ENCODE data around the gene CADM4.
"Not testable (repeated sequence)": the region's sequence is repeated elsewhere in the genome, so short reads cannot be mapped to it uniquely, and the experiment has no call there.

CADM4 gene

DNA sequence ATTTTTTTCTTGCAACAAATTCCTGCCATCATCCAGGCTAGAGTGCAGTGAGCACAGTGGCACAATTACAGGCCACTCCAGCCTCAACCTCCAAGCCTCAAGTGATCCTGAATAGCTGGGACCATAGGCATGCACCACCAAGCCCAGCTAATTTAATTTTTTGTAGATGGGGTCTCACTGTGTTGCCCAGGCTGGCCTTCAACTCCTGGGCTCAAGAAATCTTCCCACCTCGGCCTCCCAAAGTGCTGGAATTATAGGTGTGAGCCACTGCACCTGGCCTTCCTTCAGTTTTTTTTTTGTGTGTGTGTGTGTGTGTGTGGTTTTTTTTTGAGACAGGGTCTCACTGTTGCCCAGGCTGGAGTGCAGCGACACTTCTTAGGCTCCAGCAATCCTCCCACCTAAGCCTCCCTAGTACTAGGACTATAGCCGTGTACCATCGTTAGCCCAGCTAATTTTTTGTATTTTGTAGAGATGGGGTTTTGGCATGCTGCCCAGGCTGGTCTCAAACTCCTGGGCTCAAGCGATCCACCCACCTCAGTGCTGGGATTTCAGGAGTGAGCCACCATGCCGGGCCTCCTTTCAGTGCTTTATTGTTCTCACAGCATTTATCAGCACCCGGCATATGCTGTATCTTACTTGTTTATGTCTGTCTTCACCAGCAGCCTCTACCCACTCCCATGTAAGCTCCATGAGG, 33.6 kb downstream of the CADM4 start:
- DNase-seq = no peak

DNA sequence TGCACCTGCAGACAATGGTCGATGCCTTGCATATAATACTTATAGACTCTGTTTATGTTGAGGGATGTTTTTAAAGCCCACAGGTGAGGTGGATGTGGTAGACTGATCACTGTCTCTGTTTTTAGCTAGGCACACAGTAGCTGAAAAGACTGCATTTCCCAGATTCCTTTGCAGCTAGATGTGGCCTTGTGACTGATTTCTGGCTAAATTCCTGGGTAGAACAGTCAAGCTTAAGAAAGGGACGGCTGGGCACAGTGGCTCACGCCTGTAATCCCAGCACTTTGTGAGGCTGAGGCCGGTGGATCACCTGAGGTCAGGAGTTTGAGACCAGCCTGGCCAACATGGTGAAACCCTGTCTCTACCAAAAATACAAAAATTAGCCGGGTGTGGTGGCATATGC, 39.3 kb downstream of the CADM4 start:
- DNase-seq = not testable (repeated sequence)

DNA sequence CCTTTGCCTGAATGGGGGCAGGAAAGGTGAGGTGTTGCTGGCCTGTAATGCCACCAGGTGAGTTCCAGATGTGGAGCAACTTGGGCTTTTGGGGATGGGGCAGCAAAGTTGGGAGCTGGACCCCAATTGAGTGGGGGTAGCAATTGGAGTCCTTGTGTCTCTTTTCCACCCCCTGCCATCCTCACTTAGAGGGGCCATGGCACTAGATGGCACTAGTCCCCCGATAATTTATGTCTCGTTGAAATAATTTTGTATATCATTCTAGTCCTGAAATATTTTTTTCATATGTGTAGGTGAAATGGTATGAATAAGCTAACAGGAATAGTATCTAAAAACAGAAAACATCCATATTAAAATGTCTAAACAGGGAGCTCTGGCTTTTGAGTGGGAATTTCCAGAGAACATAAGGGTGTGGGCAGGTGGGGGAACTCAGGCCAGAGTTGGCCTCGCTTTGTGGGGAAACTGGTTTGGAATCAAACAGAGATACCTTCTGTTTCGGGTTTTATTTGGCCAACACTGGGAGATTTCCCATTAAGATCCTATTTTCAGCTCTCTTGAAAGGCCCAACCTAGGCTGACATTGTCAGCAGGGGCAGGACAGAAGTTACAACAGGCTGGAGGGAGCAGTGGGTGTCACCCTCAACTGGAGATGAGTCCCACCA, 39.9 kb downstream of the CADM4 start:
- no peak for DNase-seq

DNA sequence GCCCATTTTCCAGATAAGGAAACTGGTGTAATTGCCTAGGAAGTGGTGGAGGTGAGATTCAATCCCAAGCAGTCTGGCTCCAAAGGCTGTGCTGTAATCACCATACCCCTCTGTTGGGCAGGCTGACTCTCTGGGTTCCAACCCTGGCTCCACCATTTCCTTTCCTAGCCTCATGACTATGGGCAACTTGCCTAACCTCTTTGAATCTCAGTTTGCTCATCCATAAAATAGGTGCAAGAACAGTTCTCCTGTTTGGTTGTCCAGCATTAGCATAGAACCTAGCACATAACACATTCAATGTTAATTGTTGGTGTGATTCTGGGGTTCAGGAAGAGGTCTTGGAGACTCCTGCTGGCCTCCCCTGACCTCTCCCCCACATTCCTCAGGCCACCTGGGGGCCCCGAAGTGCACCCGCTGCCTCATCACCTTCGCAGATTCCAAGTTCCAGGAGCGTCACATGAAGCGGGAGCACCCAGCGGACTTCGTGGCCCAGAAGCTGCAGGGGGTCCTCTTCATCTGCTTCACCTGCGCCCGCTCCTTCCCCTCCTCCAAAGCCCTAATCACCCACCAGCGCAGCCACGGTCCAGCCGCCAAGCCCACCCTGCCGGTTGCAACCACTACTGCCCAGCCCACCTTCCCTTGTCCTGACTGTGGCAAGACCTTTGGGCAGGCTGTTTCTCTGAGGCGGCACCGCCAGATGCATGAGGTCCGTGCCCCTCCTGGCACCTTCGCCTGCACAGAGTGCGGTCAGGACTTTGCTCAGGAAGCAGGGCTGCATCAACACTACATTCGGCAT, 41.0 kb downstream of the CADM4 start:
- no peak for DNase-seq

DNA sequence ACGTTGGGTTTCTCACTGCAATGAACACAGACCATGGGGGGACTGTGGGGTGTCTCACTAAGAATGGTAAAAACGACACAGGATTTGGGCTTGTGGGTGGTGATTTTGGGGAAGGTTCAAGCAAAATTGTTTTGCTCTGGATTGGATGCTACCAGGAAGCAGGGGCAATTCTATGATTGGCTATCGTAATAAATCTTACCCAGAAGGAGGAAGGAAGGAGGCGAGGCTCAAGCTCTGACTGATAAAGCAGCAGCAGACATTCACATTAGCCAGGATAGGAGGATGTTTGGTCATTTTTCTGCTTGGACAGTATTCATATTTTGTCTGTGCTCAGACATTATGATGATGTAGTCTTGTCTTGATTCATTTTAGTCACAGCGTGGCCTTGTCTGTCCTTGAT, 41.8 kb downstream of the CADM4 start:
- no peak for DNase-seq

DNA sequence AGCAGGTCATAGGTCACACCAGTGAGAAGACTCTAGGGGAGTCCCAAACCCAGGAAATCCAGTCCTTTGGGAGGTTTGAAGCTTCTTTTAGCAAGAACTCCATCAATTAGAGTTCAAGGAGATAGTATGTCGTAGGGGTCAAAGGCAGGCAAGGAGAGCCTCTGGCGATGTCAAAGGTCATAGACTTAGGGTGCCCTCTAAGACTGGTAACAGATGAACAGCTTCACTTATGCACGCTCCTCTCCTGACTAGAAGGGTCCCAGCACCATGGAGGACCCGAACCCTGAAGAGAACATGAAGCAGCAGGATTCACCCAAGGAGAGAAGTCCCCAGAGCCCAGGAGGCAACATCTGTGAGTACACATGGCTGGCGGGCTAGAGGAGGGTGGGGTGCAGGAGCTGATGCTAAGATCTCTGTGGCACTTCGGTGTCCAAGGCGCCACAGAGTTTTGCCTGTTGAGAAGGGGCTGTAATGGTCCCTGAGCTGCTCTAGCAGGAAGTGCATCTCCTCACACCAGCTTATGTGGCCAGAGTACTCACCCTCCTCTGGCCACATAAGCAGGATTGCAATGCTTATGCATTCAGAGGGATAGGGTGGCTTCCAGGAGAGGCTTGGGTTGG, 42.7 kb downstream of the CADM4 start:
- DNase-seq = no peak

DNA sequence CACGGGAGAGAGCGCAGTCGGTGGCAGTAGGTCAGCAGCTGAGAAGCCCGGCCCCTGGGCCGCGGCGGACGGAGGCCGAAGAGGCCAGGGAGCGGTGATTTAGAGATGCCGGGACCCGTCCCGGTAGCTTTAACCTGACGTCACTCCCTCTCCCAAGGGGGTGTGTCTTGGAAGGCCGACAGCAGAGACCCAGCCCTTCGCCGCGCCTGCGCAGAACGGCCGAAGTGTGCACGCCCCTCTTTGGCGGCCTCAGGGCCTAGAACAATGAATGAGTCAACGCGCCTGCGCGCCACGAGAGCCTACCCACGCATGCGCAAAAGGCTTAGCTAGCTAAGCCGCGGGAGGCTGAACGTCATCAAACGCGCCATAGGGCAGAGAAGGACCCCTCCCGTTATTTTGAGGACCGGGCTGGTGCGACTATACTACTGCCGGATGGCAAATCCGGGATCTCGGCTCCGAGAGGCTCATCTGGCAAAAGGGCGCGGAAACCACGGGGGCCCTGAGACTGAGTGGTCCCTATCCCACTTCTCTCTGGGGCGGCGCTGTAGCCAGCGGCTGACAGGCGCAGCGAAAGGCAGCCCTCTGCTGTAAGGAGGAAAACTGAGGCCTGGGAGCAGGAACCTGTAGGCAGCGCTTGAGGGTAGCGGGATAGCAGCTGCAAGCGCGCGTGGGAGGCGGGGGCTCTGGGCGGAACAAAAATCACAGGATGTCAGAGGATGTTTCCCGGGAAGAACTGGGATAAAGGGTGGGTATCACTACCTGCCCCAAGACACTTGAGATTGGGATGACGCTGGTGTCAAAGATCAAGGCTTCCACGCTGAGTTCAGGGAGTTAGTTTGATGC, 43.4 kb downstream of the CADM4 start, which contains the start of the genes IRGQ and ZNF576:
Gene IRGQ, minus strand, starts transcription at position 136 of the 843 bp plus-strand sequence. CDS start 796 bp downstream, outside the sequence.
Gene ZNF576, plus strand, starts transcription at position 597 of the 843 bp plus-strand sequence. CDS start 514 bp downstream, outside the sequence.
- peak; percentile 99 for DNase-seq

DNA sequence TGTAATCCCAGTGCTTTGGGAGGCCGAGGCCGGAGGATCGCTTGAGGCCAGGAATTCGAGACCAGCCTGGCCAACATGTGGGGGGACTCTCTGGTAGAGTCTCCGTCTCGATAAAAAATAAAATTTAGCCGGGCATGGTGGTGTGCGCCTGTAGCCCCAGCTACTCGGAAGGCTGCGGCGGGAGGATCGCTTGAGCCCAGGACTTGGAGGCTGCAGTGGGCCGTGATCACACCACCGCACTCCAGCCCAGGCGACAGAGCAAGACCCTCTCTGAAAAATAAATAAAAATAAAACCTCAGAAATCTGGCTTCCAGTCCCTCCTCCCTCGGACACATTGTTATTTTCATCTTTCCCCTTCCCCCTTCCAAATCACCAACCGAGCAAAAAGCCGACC, 44.0 kb downstream of the CADM4 start:
- peak; percentile 9 for DNase-seq

DNA sequence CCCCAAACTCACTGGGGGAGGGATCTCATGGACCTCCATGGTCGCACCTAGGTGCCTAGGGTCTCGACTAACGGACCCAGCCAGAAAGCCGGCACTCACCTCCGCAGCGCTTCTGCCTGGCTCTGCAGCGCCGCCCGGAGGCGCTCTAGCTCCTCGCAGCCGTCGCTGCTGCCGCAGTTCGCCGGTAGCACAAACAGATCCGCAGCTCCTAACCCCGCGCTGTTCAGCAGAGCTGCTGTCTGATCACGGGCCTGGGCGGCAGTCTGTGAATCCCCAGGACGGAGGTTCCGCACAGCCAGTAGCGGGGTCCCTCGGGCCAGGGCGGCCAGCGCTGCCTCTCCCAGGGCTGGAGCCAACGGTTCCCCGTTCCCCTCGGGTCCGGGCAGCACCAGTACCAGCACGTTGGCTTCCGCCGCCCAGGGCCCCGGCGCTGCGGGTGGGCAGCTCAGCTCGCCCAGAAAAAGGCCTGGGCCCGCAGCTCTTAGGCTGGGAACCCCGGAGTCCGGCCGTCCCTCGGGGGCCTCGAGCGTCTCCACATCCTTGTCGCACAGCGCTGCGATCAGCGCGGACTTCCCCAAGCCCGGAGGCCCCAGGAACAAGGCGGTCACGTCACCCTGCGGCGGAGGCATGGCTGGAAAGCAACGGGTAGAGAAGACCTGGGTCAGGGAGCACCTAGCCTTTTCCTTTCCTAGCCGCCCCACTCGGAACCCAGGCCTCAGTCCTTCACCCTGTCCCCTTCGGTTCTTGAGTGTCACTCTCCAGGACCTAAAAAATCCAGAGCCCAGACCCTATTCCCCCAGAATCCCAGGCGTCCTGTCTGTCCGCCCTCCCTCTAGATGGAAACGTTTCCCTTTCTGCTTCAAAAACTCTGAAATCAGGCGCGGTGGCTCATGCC, 44.7 kb downstream of the CADM4 start:
- DNase-seq = peak; percentile 65

DNA sequence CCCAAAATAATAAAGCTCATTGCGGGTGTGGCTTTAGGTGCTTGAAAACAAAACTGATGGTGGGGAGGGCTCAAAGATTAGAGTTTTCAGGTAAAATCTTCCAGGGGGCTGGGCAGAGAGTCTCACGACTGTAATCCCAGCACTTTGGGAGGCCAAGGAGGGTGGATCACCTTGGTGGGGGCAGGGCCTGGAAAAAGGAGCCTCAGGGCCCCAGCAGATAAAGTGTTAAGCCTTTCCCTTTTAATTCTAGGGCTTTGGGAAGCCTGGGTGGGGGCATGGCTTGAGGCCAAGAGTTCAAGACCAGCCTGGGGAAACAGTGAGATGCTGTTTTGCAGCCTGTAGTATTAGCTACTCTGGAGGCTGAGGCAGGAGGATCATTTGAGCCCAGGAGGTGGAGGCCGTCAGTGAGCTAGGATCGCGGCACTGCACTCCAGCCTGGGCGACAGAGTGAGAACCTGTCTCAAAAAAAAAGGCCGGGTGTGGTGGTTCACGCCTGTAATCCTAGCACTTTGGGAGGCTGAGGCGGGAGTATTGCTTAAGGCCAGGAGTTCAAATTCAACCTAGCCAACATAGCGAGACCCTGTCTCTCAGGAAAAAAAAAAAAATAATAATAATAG, 45.5 kb downstream of the CADM4 start:
- no peak for DNase-seq

DNA sequence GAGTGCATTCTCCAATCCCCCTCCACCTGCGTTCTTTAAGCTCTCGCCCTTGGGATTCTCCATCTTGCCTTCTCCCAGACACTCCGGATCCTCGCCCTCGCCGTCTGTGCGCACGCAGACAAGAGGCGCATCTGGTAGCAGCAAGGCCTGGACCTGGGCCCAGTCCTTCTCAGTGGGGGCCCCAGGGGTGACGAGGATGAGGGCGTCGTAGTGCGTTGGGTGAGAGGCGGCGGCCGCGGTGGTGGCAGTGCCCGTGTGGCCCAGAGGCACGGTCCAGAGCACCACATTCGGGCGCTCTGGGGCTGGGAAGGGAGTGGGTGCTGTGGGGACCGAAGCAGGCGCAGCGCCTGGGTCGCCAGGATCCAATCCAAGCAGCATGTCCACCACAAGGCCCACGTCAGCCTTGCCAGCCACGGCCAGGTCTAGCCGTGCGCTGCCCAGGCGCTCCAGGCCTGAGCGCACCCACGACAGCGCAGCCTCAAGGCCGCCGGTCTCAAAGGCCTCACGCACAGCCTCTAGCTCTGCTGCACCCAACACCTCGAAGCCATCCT, 46.8 kb downstream of the CADM4 start:
- DNase-seq = no peak

DNA sequence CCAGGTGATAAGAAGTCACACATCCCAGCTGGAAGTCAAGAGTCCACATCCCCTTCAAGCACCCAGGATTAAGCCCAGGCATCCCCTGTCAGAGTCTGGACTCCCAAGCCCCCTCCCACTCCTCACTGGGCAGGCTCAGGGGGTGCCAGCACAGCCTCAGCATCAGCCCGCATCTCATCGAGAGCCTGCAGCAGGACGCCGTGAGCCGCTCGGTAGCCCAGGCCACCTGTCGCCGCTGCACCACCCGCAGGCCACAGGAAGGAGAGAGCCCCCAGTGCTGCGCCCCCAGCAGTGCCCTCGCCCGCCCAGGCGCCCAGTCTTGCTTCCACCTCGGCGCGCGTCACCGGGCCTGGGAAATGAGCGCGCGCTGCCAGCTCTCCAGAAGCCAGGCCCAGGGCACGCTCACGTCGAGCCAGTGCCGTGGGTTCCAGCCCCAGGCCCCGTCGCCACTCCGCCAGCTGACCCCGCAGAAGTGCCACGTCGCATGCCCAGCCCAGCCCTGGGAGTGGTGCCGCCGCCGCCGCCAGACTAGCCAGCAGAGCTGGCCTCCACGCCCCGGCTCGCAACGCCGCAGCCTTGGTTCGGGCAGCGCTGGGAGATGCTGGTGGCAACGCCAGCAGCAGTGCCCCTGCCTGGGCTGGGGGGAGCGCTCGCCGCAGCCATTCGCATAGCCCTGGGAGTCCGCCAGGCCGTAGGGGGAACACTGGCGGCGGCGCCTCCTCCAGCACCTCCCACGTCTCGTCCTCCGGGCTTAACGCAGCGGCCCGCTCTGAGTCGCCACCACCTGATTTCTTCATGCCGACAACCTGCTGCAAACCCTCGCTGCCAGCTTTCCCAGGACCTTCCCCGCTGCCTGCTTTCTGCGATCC, 47.5 kb downstream of the CADM4 start:
- no peak for DNase-seq

DNA sequence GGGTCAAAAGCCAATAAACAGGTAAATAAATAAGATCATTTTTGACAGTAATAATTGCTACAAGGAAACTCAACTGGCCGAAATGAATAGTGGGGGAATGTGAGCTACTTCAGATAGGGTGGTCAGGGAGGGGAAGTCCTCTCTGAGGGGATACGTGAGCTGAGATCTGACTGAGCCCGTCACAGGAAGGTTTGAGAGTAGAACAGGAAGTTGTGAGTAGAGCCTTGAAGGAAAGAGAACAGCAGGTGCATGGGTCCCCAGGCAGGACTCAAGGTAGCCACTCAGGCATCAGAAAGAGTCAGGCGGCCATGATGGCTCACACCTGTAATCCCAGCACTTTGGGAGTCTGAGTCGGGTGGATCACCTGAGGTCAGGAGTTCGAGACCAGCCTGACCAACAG, 50.0 kb downstream of the CADM4 start:
- DNase-seq = no peak

DNA sequence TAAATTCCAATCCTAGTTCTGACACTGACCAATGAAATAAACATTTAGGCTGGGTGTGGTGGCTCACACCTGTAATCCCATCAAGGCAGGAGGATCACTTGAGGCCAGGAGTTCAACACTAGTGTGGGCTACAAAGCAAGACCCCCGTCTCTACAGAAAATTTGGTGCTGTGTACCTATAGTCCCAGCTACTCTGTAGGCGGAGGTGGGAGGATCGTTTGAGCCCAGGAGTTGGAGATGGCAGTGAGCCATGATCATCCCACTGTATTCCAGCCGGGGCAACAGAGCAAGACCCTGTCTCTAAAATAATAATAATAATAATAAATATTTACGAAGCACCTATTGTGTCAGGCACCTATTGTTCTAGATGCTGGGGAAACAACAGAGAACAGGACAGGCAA, 50.4 kb downstream of the CADM4 start:
- DNase-seq = no peak

DNA sequence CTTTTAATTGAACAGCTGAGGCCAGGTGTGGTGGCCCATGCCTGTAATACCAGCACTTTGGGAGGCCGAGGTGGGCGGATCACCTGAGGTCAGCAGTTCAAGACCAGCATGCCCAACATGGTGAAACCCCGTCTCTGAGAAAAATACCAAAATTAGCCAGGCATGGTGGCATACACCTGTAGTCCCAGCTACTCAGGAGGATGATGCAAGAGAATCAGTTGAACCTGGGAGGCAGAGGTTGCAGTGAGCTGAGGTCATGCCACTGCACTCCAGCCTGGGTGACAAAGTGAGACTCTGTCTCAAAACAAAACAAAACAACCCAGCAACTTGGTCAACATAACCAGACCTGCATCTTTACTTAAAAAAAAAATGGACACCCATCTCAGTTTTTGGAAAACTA, 52.6 kb downstream of the CADM4 start:
- DNase-seq = not testable (repeated sequence)

DNA sequence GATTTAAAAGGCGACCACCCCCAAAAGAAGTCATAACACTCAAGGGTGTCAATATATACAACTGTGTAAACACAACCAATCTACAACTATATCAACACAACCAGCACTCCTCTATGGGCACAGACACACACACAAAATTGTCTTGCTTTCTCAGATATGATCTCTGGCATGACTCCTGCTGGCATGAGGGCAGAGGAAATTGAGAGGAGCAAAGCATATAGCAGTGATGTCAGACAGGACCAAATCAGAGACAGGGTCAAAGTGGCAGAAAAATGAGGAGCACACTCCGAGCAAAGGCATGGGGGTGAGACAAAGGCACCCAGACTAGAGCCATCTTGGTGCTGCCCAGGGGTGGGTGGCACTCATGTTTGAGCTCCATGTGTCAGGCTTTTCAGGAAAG, 53.3 kb downstream of the CADM4 start:
- DNase-seq = no peak

DNA sequence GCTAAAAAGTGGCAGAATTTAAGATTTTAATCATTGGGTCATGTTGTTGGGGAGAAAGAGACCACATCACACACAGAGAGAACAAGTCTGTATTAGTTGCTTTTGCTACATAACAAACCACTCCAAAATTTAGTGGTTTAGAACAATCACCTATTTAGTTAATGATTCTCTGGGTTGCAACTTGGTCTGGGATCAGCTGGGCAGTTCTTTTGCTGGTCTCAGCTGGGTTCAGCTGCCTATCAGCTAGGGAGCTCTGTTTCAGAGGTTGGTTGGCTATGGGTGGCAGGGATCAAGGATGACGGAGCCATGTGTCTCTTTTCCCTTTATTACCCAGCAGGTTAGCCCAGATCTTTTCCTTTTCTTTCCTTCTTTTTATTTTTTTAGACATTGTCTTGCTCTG, 55.2 kb downstream of the CADM4 start:
- no peak for DNase-seq

DNA sequence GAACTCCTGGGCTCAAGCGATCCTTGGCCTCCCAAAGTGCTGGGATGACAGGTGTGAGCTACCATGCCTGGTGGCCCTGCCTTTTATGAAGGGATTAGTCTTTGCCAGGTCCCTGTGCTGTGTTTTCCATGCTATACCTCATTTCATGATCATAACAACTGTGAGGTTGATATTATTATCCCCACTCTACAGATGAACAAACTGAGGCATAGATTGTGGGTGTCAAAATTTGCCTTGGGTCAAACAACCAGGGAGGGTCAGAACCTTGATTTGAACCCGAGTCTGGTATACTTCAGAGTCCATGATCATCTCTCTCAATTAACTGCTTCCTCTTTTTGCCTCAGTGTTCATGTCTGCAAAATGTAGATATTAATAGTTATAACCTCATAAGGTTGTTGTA, 57.2 kb downstream of the CADM4 start:
- no peak for DNase-seq

DNA sequence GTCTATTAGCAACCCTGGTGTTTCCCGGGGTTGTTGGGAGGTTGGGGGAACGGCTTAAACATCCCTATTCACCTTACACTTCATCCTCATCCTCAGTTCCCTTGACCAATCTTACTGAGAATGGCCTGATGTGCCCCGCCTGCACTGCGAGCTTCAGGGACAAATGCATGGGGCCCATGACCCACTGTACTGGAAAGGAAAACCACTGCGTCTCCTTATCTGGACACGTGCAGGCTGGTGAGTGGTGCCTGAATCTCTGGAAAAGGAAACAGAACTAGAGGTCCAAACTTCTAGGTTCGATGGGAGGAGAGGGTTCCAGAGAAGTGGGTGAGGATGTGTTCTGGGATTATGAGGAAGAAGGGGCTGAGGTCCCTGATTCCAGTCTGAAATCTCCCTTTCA, 58.2 kb downstream of the CADM4 start:
- no peak for DNase-seq

All from activated effector memory CD4-positive, alpha-beta T cell treated with Interleukin-2 at 50 U/mL for 16 hours (primary cell).